Fibroblast of mammary gland (primary cell): ENCODE results near the gene GAD1.

Source experiments
- DNase-seq: peaks from one replicate; pipeline ENCODE4 v3.0.0-alpha.2; 2010; ENCODE audit warnings: low read depth
- H3K4me3 ChIP-seq: 2 replicates; pipeline ENCODE4 v1.5.1; 2011; ENCODE audit warnings: low read depth, mild to moderate bottlenecking, low read length, moderate library complexity; ENCODE audit not compliant: control insufficient read depth
- TF ChIP-seq, protein P1 (sequence below): conservative IDR thresholded peaks from 2 replicates; pipeline ENCODE4 v1.5.1; 2011; ENCODE audit warnings: low read depth, low read length, inconsistent platforms; ENCODE audit not compliant: control insufficient read depth, insufficient read depth

The GAD1 gene

DNA sequence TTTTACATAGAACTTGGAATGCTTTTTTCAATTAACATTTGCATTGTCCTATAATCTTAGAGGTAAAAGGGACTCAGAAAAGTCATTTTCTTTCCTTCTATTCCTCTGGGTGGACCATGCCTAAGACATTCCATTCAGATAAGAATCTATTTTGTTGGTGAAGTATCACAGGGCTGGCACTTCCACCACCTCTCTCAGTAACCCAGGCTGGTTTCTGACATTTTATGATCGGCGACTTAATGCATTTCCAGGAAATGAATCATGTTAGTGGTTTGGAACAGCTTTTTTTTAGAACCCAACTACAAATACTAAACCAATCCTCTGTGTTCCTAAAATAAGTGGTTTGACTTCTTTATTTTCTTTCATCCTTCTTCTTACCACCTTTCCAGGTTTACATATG is 27.0 kb downstream of the GAD1 start:
- TF ChIP-seq, protein P1, sequence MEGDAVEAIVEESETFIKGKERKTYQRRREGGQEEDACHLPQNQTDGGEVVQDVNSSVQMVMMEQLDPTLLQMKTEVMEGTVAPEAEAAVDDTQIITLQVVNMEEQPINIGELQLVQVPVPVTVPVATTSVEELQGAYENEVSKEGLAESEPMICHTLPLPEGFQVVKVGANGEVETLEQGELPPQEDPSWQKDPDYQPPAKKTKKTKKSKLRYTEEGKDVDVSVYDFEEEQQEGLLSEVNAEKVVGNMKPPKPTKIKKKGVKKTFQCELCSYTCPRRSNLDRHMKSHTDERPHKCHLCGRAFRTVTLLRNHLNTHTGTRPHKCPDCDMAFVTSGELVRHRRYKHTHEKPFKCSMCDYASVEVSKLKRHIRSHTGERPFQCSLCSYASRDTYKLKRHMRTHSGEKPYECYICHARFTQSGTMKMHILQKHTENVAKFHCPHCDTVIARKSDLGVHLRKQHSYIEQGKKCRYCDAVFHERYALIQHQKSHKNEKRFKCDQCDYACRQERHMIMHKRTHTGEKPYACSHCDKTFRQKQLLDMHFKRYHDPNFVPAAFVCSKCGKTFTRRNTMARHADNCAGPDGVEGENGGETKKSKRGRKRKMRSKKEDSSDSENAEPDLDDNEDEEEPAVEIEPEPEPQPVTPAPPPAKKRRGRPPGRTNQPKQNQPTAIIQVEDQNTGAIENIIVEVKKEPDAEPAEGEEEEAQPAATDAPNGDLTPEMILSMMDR: no peak
- no peak overlapping the region for H3K4me3 ChIP-seq
- peak; percentile 57 for DNase-seq

DNA sequence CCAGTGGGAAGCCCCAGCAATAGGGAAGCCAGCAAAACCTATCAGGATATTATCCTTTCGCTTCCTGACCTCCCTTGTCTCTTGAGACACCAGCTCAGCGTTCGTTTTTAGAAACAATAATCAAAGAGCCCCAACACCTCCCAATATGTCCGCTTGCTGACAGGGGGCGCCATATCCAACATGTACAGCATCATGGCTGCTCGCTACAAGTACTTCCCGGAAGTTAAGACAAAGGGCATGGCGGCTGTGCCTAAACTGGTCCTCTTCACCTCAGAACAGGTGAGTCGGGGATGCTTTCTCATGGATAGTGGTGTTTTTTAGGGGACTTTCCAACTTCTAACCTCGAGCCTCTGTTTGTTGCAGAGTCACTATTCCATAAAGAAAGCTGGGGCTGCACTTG is 28.7 kb downstream of the GAD1 start:
- H3K4me3 ChIP-seq: no peak overlapping the region
- no peak for DNase-seq
- TF ChIP-seq, protein P1: peak; percentile 7

DNA sequence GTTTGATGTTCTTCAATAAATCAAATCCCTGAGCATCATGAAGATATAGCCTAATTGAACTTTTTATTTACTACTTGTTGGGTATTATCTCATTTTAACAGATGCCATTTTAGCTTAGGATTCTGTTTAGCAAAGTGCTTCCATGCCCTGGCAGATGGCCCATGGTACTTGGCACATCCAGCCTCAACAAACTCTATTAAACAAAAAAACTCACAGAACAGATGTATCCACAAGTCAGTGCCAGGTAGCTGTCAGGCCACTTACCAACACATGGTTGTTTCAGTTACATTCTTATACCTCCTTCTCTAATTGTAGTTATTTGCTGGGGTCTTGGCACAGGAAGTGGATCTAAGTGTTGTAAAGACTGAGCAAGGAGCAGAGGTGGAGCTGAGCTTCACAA is 29.6 kb downstream of the GAD1 start:
- no peak overlapping the region for H3K4me3 ChIP-seq
- TF ChIP-seq, protein P1: no peak
- DNase-seq: no peak

DNA sequence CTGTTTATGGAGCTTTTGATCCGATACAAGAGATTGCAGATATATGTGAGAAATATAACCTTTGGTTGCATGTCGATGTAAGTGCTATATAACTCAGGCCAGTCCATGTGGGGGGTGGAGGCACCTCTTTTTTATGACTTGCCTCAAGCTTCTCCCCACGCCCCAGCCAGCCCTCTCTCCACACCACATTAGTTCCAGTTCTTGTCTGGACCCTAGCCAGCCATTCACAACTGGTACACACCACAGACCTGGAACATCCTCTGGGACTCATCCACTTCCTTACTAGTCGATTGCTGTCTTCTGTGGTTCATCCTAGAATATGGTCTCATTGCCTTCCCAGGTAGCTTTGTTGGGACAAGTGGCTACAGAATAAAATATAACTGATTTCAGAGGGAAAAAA is 31.0 kb downstream of the GAD1 start:
- DNase-seq: peak; percentile 4

DNA sequence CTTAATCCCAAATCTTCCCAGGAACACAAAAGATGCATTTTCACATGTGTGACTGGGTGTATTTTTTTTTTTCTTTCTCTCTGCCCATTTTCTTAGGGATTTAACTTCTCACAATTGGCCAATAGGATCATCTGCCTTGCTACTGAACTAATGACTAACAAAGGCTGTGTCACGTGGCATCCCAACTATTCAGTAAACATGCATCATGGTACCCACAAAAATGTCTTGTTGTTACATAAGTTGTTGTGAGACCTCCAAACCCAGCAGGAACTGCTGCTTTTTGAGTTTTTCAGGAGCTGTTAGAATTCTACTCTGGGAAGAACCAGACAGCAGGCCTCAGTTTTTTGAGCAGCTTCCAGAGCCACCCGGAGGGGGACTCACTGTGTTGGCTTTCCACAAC is 31.9 kb downstream of the GAD1 start:
- no peak overlapping the region for H3K4me3 ChIP-seq
- peak; percentile 87 for DNase-seq
- TF ChIP-seq, protein P1: no peak

More for the DNA sequence above, 31.0 kb downstream of the GAD1 start:
- TF ChIP-seq, protein P1: no peak
- no peak overlapping the region for H3K4me3 ChIP-seq

DNA sequence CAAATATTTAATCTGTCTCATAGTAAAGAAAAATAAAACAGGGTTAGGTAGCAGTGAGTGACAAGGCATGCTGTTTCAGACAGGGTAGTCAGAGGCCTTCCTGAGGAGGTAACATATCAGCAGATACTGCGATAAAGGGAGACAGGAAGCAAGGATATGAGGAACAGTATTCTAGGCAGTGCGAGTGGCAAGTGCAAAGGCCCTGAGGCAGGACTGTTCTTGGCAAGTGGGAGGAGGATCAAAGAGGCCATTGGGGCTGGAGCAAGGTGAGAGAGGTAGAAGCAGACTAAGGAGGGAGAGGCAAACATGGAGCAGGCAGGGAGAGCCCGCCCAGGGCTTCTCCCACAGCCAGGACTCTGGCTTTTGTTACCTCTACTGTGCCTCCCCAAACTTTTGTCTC is 33.6 kb downstream of the GAD1 start:
- H3K4me3 ChIP-seq: no peak overlapping the region
- TF ChIP-seq, protein P1: no peak
- DNase-seq: no peak

DNA sequence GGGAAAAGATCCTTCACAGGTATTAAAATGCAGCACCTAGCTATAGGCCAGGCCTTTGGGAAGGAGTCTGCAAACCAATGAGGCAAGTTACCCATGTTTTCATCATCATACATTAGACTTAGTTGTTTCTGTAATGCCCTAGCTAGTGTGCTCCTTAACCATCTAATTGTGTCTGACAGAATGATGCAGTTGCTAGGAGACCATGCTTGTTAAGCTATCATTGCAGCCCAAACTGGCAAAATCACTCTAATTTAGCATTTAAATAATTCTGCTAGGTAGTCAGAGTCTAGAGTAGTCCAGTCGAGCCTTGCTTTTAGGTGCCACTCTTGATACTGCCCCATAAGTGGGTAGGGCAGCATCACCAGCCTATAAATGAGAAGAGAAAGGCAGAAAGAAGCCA is 34.9 kb downstream of the GAD1 start:
- TF ChIP-seq, protein P1: no peak
- DNase-seq: no peak
- H3K4me3 ChIP-seq: no peak overlapping the region
